ENCODE measurements around the gene GOLGA6C.
"Not testable (repeated sequence)": the region's sequence is repeated elsewhere in the genome, so short reads cannot be mapped to it uniquely, and the experiment has no call there.

- TF ChIP-seq, protein P1, sequence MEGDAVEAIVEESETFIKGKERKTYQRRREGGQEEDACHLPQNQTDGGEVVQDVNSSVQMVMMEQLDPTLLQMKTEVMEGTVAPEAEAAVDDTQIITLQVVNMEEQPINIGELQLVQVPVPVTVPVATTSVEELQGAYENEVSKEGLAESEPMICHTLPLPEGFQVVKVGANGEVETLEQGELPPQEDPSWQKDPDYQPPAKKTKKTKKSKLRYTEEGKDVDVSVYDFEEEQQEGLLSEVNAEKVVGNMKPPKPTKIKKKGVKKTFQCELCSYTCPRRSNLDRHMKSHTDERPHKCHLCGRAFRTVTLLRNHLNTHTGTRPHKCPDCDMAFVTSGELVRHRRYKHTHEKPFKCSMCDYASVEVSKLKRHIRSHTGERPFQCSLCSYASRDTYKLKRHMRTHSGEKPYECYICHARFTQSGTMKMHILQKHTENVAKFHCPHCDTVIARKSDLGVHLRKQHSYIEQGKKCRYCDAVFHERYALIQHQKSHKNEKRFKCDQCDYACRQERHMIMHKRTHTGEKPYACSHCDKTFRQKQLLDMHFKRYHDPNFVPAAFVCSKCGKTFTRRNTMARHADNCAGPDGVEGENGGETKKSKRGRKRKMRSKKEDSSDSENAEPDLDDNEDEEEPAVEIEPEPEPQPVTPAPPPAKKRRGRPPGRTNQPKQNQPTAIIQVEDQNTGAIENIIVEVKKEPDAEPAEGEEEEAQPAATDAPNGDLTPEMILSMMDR (IDR thresholded peaks at IDR 0.05 in 4 of 5, conservative IDR thresholded peaks at IDR 0.05 in 1 of 5), result not testable (repeated sequence)
- not testable (repeated sequence) for TF ChIP-seq POLR2A (IDR thresholded peaks at IDR 0.05)
Measured at GRCh38 chr15:75278497-75278896, 20.4 kb downstream of the GOLGA6C start.

Measured in gastrocnemius medialis (tissue), 4 donors.